ENCODE results near the gene PRKCB.

- no peak for TF ChIP-seq CTCF (conservative IDR thresholded peaks at IDR 0.05; ENCODE audit: low read length)
- TF ChIP-seq EZH2phosphoT487 (IDR thresholded peaks at IDR 0.05; ENCODE audit: borderline replicate concordance, low read depth, low read length), result no peak
These were observed 288.5 kb downstream of the PRKCB start for GRCh38 chr16:24124291-24124690.

Measured in OCI-LY7 (cell line).